Measurements from ENCODE around the gene PTCH2. TPM values are rescaled to one million over a fixed set of nuclear protein-coding genes. Genes with fewer than 3 reads are reported as not detected.

PTCH2 gene
- total and polyA plus RNA-seq, 2 of the 13 experiments (the other 11 are each of a cell fraction or from before 2014, with no cell fraction given), result 0.60 to 1.5 TPM

- TF ChIP-seq ZNF687 (CRISPR knock-in tag; IDR thresholded peaks at IDR 0.05) (peak; percentile 97), THAP11 (CRISPR knock-in tag; IDR thresholded peaks at IDR 0.05) (peak; percentile 66; the same call in 1 of the 2 replicates), ZNF703 (CRISPR knock-in tag; IDR thresholded peaks at IDR 0.05; ENCODE audit: borderline replicate concordance) (no peak), STAG1 (CRISPR knock-in tag; IDR thresholded peaks at IDR 0.05) (no peak), ZNF879 (CRISPR knock-in tag; IDR thresholded peaks at IDR 0.05) (no peak), HMG20A (CRISPR knock-in tag; IDR thresholded peaks at IDR 0.05; ENCODE audit: borderline replicate concordance) (no peak), ZNF782 (CRISPR knock-in tag; IDR thresholded peaks at IDR 0.05; ENCODE audit: borderline replicate concordance) (no peak), ZNF775 (CRISPR knock-in tag; IDR thresholded peaks at IDR 0.05; ENCODE audit: borderline replicate concordance) (no peak), YEATS4 (CRISPR knock-in tag; IDR thresholded peaks at IDR 0.05; ENCODE audit: borderline replicate concordance) (peak; percentile 82), HMGXB4 (CRISPR knock-in tag; IDR thresholded peaks at IDR 0.05; ENCODE audit: borderline replicate concordance in 1 of 2, low read depth in 1 of 2) (peak; percentile 40 to 86), MXD1 (CRISPR knock-in tag; IDR thresholded peaks at IDR 0.05) (peak; percentile 74; the same call in 1 of the 2 replicates), MED1 (CRISPR knock-in tag; IDR thresholded peaks at IDR 0.05) (no peak; the same call in none of the 2 replicates), ZBTB7A (CRISPR knock-in tag; IDR thresholded peaks at IDR 0.05) (no peak), REXO4 (CRISPR knock-in tag; IDR thresholded peaks at IDR 0.05; ENCODE audit: borderline replicate concordance) (peak; percentile 82; the same call in 1 of the 2 replicates), NFYC (CRISPR knock-in tag; IDR thresholded peaks at IDR 0.05) (no peak), ZNF501 (CRISPR knock-in tag; IDR thresholded peaks at IDR 0.05) (no peak), ZBTB1 (CRISPR knock-in tag; IDR thresholded peaks at IDR 0.05; ENCODE audit: borderline replicate concordance) (no peak; the same call in 1 of the 2 replicates), ZFP82 (CRISPR knock-in tag; IDR thresholded peaks at IDR 0.05; ENCODE audit: borderline replicate concordance) (0 out of 2 replicates have a peak, but pooled peaks have one; percentile 23), HOXA7 (CRISPR knock-in tag; IDR thresholded peaks at IDR 0.05) (no peak), ZNF326 (CRISPR knock-in tag; IDR thresholded peaks at IDR 0.05; ENCODE audit: borderline replicate concordance) (no peak), ERF (CRISPR knock-in tag; IDR thresholded peaks at IDR 0.05) (peak; percentile 64), MED13 (CRISPR knock-in tag; IDR thresholded peaks at IDR 0.05) (no peak), TCF12 (IDR thresholded peaks at IDR 0.05) (no peak), TCF12 (CRISPR knock-in tag; IDR thresholded peaks at IDR 0.05) (no peak)
Measured at GRCh38 chr1:44784094-44785028, 58.7 kb downstream of the PTCH2 start (continued).

Measured in HepG2 (cell line).